ENCODE data around the gene AMD1. TPM values are rescaled to one million over a fixed set of nuclear protein-coding genes. Genes with fewer than 3 reads are reported as not detected.
A peak's percentile ranks its signal among the peaks of the same experiment; 100 is the strongest.

The AMD1 gene
- total and polyA plus RNA-seq, 9 of the 15 experiments (the other 6 are each of a cell fraction or from before 2014, with no cell fraction given): 60.0 to 151 (median 85.6) TPM

- TF ChIP-seq TAL1 (IDR thresholded peaks at IDR 0.05): peak; percentile 40; the same call in 1 of the 2 replicates
- no peak for TF ChIP-seq SMARCA5 (IDR thresholded peaks at IDR 0.05)
- no peak for TF ChIP-seq MTA1 (IDR thresholded peaks at IDR 0.05; ENCODE audit: borderline replicate concordance)
- TF ChIP-seq RCOR1 (IDR thresholded peaks at IDR 0.05; ENCODE audit: borderline replicate concordance in 1 of 2, low read depth in 2 of 2, low read length in 2 of 2): no peak
- TF ChIP-seq CCAR2 (IDR thresholded peaks at IDR 0.05; ENCODE audit: low read depth, low read length): no peak
- TF ChIP-seq PHF20 (IDR thresholded peaks at IDR 0.05; ENCODE audit: partially characterized antibody): no peak
- no peak for TF ChIP-seq CEBPG (CRISPR knock-in tag; IDR thresholded peaks at IDR 0.05)
- TF ChIP-seq CEBPG (tag; conservative IDR thresholded peaks at IDR 0.05 in 1 of 2, IDR thresholded peaks at IDR 0.05 in 1 of 2): 0 out of 4 replicates have a peak, but pooled peaks of 1 of the 2 experiments have one; percentile 17
- no peak for TF ChIP-seq SPI1 (IDR thresholded peaks at IDR 0.05; ENCODE audit: borderline replicate concordance, low read depth, low read length)
- no peak for TF ChIP-seq HMGN3 (IDR thresholded peaks at IDR 0.05; ENCODE audit: borderline replicate concordance, extremely low read depth, insufficient read length, low read depth, low read length)
- no peak for TF ChIP-seq C11orf30 (IDR thresholded peaks at IDR 0.05; ENCODE audit: low read depth)
- TF ChIP-seq UBTF (IDR thresholded peaks at IDR 0.05; ENCODE audit: borderline replicate concordance in 1 of 2, low read depth in 2 of 2, low read length in 2 of 2): no peak
- peak; percentile 88 for TF ChIP-seq SMARCA4 (IDR thresholded peaks at IDR 0.05)
- TF ChIP-seq RAD21 (CRISPR knock-in tag; conservative IDR thresholded peaks at IDR 0.05 in 1 of 2, IDR thresholded peaks at IDR 0.05 in 1 of 2): peak; percentile 58 to 73
- TF ChIP-seq ZNF253 (CRISPR knock-in tag; conservative IDR thresholded peaks at IDR 0.05): no peak
- no peak for TF ChIP-seq PATZ1 (CRISPR knock-in tag; IDR thresholded peaks at IDR 0.05; ENCODE audit: borderline replicate concordance)
- peak; percentile 88 for TF ChIP-seq SMARCC2 (IDR thresholded peaks at IDR 0.05; ENCODE audit: low read depth)
- no peak for TF ChIP-seq ID3 (CRISPR knock-in tag; IDR thresholded peaks at IDR 0.05)
- no peak for TF ChIP-seq ID3 (tag; IDR thresholded peaks at IDR 0.05)
- TF ChIP-seq ZNF280B (CRISPR knock-in tag; IDR thresholded peaks at IDR 0.05): no peak
Observed at GRCh38 chr6:110878751-110879522, 4.4 kb downstream of the AMD1 start (continued).
